K562 (cell line): ENCODE data around the gene PKHD1. TPM values are rescaled to one million over a fixed set of nuclear protein-coding genes. Genes with fewer than 3 reads are reported as not detected.

ENCODE experiments used
- ATAC-seq: fragments of 200-7000 bp; cut with Tn5 transposase; 3 replicates; pipeline ENCODE4 v1.9.1; 2020; ENCODE audit warnings: moderate library complexity
- BruUV-seq: library from RNA; stranded (reverse); fragments of 400-500 nt; replicated peaks from 2 replicates; lab custom pipeline; 2021; lab: Mats Ljungman, UMichigan
- CTCF ChIA-PET: fragments of 300-600 bp; formaldehyde crosslinking; extraction: SDS; loops from one replicate; lab custom pipeline; 2021; ENCODE audit warnings: low intra/inter-chr PET ratio; lab: Yijun Ruan, JAX
- POLR2A ChIA-PET: fragments of 300-600, 350-650 bp; sonication (Branson Sonifier 250); formaldehyde crosslinking; extraction: SDS; loops from one replicate; lab custom pipeline; 2021; ENCODE audit warnings: antibody characterized with exemption, inconsistent platforms; lab: Yijun Ruan, JAX
- DNase-seq, 4 experiments: peaks; one replicate each; pipeline versions ENCODE4 v3.0.0 to v3.0.0-alpha.2; 2011 to 2018; ENCODE audit warnings: low spot score in 3 of 4, mixed read lengths in 3 of 4; ENCODE audit errors: extremely low read depth in 1 of 4
- FAIRE-seq: peaks from 2 replicates; lab custom pipeline; 2011; peaks lifted over from hg19 to GRCh38; lab: Jason Lieb, UNC
- H2AFZ ChIP-seq: 2 replicates; pipeline ENCODE4 v1.6.0; 2011; ENCODE audit warnings: low read depth, low read length, control low read depth, inconsistent platforms
- H3K27ac ChIP-seq: fragments of 200-600 bp; 3 replicates; pipeline ENCODE4 v1.8.0; 2011; ENCODE audit warnings: low read depth, mild to moderate bottlenecking, control low read depth, inconsistent platforms, low read length, moderate library complexity, mixed read lengths; ENCODE audit errors: extremely low read depth
- H3K27me3 ChIP-seq, 2 experiments: fragments of 300-600 bp in 1 of 2; 2 replicates in 1 of 2; 3 replicates in 1 of 2; pipeline versions ENCODE4 v1.6.0 to v1.8.0; 2011; ENCODE audit warnings: inconsistent platforms in 2 of 2, low read length in 2 of 2, mild to moderate bottlenecking in 1 of 2, mixed read lengths in 1 of 2, moderate library complexity in 1 of 2; ENCODE audit not compliant: control insufficient read depth in 2 of 2, insufficient read depth in 2 of 2
- H3K36me3 ChIP-seq: fragments of 300-600 bp; 3 replicates; pipeline ENCODE4 v1.8.0; 2011; ENCODE audit warnings: mild to moderate bottlenecking, low read length, inconsistent platforms; ENCODE audit not compliant: control insufficient read depth, insufficient read depth
- H3K4me1 ChIP-seq, 2 experiments: fragments of 200-600 bp in 1 of 2; replicated peaks in 1 of 2; 2 replicates in 1 of 2; 3 replicates in 1 of 2; pipeline versions ENCODE4 v1.5.1 to v1.8.0; 2011; ENCODE audit warnings: inconsistent platforms in 2 of 2, low read length in 2 of 2, mild to moderate bottlenecking in 1 of 2, mixed read lengths in 1 of 2, moderate library complexity in 1 of 2; ENCODE audit not compliant: control insufficient read depth in 2 of 2, insufficient read depth in 2 of 2
- H3K4me2 ChIP-seq: 2 replicates; pipeline ENCODE4 v1.6.1; 2011; ENCODE audit warnings: low read length, control low read depth, inconsistent platforms, mixed read lengths; ENCODE audit not compliant: insufficient read depth
- H3K4me3 ChIP-seq: fragments of 200-600 bp; sonication (generic), shearing (Covaris generic); 2 replicates; pipeline ENCODE4 v1.5.1; 2016; ENCODE audit warnings: control low read depth, inconsistent platforms
- H3K79me2 ChIP-seq: fragments of 200-600 bp; 3 replicates; pipeline ENCODE4 v1.8.0; 2011; ENCODE audit warnings: low read length, inconsistent platforms; ENCODE audit not compliant: control insufficient read depth, insufficient read depth
- H3K9ac ChIP-seq, 2 experiments: 2 replicates each; pipeline versions ENCODE4 v1.6.0 to v1.6.1; 2011; ENCODE audit warnings: low read depth in 2 of 2, low read length in 2 of 2, control low read depth in 1 of 2, inconsistent platforms in 1 of 2, mild to moderate bottlenecking in 1 of 2, mixed read lengths in 1 of 2; ENCODE audit not compliant: insufficient read depth in 1 of 2
- H3K9me1 ChIP-seq: one replicate; pipeline ENCODE4 v1.6.0; 2011; ENCODE audit warnings: inconsistent platforms, mild to moderate bottlenecking, low read length, moderate library complexity; ENCODE audit not compliant: control insufficient read depth, insufficient read depth
- H3K9me3 ChIP-seq: replicated peaks from 2 replicates; pipeline ENCODE4 v1.5.1; 2011; ENCODE audit warnings: low read depth, low read length, inconsistent platforms; ENCODE audit not compliant: control insufficient read depth, insufficient read depth
- H4K20me1 ChIP-seq: replicated peaks from 2 replicates; pipeline ENCODE4 v1.6.1; 2011; ENCODE audit warnings: low read length, inconsistent platforms, mixed read lengths; ENCODE audit not compliant: control insufficient read depth, insufficient read depth
- MAZ ChIP-seq, 2 experiments: fragments of 450-650 bp in 1 of 2; sonication (generic) in 1 of 2; formaldehyde crosslinking; IDR thresholded peaks in 1 of 2; conservative IDR thresholded peaks in 1 of 2; 2 replicates each; pipeline versions ENCODE4 v1.4.0 to v1.5.0; 2020; ENCODE audit warnings: mild to moderate bottlenecking in 1 of 2, missing genetic modification reagents in 1 of 2
- PURB ChIP-seq: sonication (generic); formaldehyde crosslinking; IDR thresholded peaks from 2 replicates; pipeline ENCODE4 v1.9.0; 2021; ENCODE audit warnings: low read depth, mild to moderate bottlenecking, missing genetic modification reagents
- PYGO2 ChIP-seq: fragments of 450-650 bp; IDR thresholded peaks from 2 replicates; pipeline ENCODE4 v1.6.1; 2016; ENCODE audit warnings: mild to moderate bottlenecking, missing genetic modification characterization, moderate library complexity, missing compliant biosample characterization
- SRSF1 ChIP-seq: fragments of 200-400 bp; formaldehyde crosslinking; IDR thresholded peaks from 2 replicates; pipeline ENCODE4 v1.6.1; 2017; ENCODE audit warnings: mild to moderate bottlenecking, low read depth, low read length, moderate library complexity
- ZNF316 ChIP-seq: fragments of 450-650 bp; IDR thresholded peaks from 2 replicates; pipeline ENCODE4 v1.6.1; 2016
- ZNF561 ChIP-seq: fragments of 450-650 bp; formaldehyde crosslinking; conservative IDR thresholded peaks from 2 replicates; pipeline ENCODE4 v1.4.0; 2020; ENCODE audit warnings: mild to moderate bottlenecking, moderate library complexity
- ZNF609 ChIP-seq: sonication (generic); formaldehyde crosslinking; IDR thresholded peaks from 2 replicates; pipeline ENCODE4 v1.8.1; 2023; ENCODE audit warnings: missing genetic modification reagents, mild to moderate bottlenecking, borderline replicate concordance
- WGBS: fragments of 100-300 bp; shearing (Covaris generic); methylation state at CpG from one replicate; pipeline ENCODE4 v1.1.6; 2016; ENCODE audit warnings: low coverage, mixed read lengths; ENCODE audit not compliant: insufficient coverage; ENCODE audit errors: missing lambda C conversion rate; 5-methylcytosine and 5-hydroxymethylcytosine counted together
- in situ Hi-C: fragments of 300-500 bp; cut with MboI; formaldehyde crosslinking; loops from 4 replicates; pipeline ENCODE4 v1.15.0; 2018; ENCODE audit warnings: inconsistent platforms, mixed read lengths
- intact Hi-C: fragments of 100-400 bp; cut with micrococcal nuclease; formaldehyde crosslinking; loops from 2 replicates; pipeline ENCODE4 v1.14.2; 2022
- polyA plus RNA-seq, 8 experiments: library from polyadenylated mRNA; depleted of rRNA in 4 of 8; stranded (reverse) in 5 of 8; unstranded in 3 of 8; fragments of >200 nt; fragmentation: Nextera tagmentation in 2 of 8; fragmentation: Illumina TruSeq in 1 of 8; extraction: Ambion mirVana in 2 of 8; extraction: Trizol in 1 of 8; gene quantifications; 2 replicates each; pipeline versions ENCODE4 v1.2.1 to v1.2.3, GENCODE V29; 2011 to 2014; ENCODE audit warnings: inconsistent platforms in 1 of 8, missing spikeins in 1 of 8
- total RNA-seq, 7 experiments: library from RNA; depleted of rRNA in 6 of 7; stranded (reverse); fragments of >200 nt in 6 of 7; fragmentation: Illumina TruSeq in 2 of 7; extraction: Trizol in 2 of 7; gene quantifications; 2 replicates each; pipeline versions ENCODE4 v1.2.1 to v1.2.3, GENCODE V29; 2011 to 2021; ENCODE audit warnings: low replicate concordance in 1 of 7

Gene PKHD1
- total and polyA plus RNA-seq, 9 of the 15 experiments (the other 6 are each of a cell fraction or from before 2014, with no cell fraction given) = 0.01 to 0.04 (median 0.01) TPM; not detected in 6

GRCh38 chr6:51640021-51640420 is 447.4 kb downstream of the PKHD1 start (continued):
- no peak for TF ChIP-seq PURB (CRISPR knock-in tag)

GRCh38 chr6:51633424-51633823 is 454.0 kb downstream of the PKHD1 start:
- no peaks in the 10 kb centered on the region for H4K20me1 ChIP-seq
- FAIRE-seq = no peak
- H2AFZ ChIP-seq = no peak overlapping the region
- 0% methylated on average over 1 of the region's 1 CpG for WGBS
- in situ Hi-C loops (no loop called here), intact Hi-C loops (no loop called here)
- no peak overlapping the region for H3K4me3 ChIP-seq
- H3K27me3 ChIP-seq = no peaks in the 10 kb centered on the region
- no peak overlapping the region for H3K4me2 ChIP-seq
- no peaks in the 10 kb centered on the region for H3K4me1 ChIP-seq
- ChIA-PET CTCF (no interaction called here), POLR2A (no interaction called here)
- no peak for ATAC-seq
- no TSS peak for BruUV-seq
- no peaks in the 10 kb centered on the region for H3K36me3 ChIP-seq
- no peak for TF ChIP-seq PYGO2 (tag)
- TF ChIP-seq ZNF609 (CRISPR knock-in tag) = no peak
- TF ChIP-seq SRSF1 = no peak
- no peak for TF ChIP-seq ZNF561 (CRISPR knock-in tag)
- no peak for TF ChIP-seq MAZ (CRISPR knock-in tag; conservative IDR thresholded peaks at IDR 0.05 in 1 of 2, IDR thresholded peaks at IDR 0.05 in 1 of 2)
- TF ChIP-seq ZNF316 = 0 out of 2 replicates have a peak, but pooled peaks have one; percentile 17
- H3K79me2 ChIP-seq = no peaks in the 10 kb centered on the region
- H3K9me1 ChIP-seq = no peaks in the 10 kb centered on the region
- H3K27ac ChIP-seq = no peak overlapping the region
- H3K9me3 ChIP-seq = no peaks in the 10 kb centered on the region
- H3K9ac ChIP-seq = no peak overlapping the region
- no peak for DNase-seq
